ENCODE measurements around the gene FAAH2. TPM values are rescaled to one million over a fixed set of nuclear protein-coding genes. Genes with fewer than 3 reads are reported as not detected.

FAAH2 gene
- total and polyA plus RNA-seq, 4 donors, result 0.52 to 1.7 TPM; not detected in 2

GRCh38 chrX:57516491-57516890, 230.0 kb downstream of the FAAH2 start:
- WGBS, 2 donors, result 64 to 86% methylated on average over 5 of the region's 5 CpGs
- DNase-seq, result no peak
- Histone ChIP-seq H3K4me3 (ENCODE audit: low read length in 2 of 2) (no peak overlapping the region), H3K27ac (ENCODE audit: low read depth in 1 of 2, low read length in 2 of 2) (no peak overlapping the region), H3K36me3 (ENCODE audit: control insufficient read depth in 1 of 2, insufficient read depth in 2 of 2, low read length in 1 of 2) (no peaks in the 10 kb centered on the region), H3K4me1 (ENCODE audit: control insufficient read depth in 1 of 2, insufficient read depth in 2 of 2, low read length in 2 of 2) (no peaks in the 10 kb centered on the region), H3K9me3 (ENCODE audit: control insufficient read depth, low read length) (no peaks in the 10 kb centered on the region), H3K27me3 (ENCODE audit: control insufficient read depth in 1 of 2, insufficient read depth in 2 of 2, low read length in 1 of 2) (no peaks in the 10 kb centered on the region)
- intact Hi-C loops (cut with DNase I), result no loop called here
- ATAC-seq (ENCODE audit: low FRiP score), result no peak

- intact Hi-C loops (cut with DNase I), result no loop called here
- WGBS, 2 donors, result 54 to 56% methylated on average over 2 of the region's 2 CpGs
- no peaks in the 10 kb centered on the region for H3K27me3 ChIP-seq (ENCODE audit: control insufficient read depth in 1 of 2, insufficient read depth in 2 of 2, low read length in 1 of 2)
Observed at GRCh38 chrX:57519578-57520118, 233.1 kb downstream of the FAAH2 start.

GRCh38 chrX:57528670-57529255, 242.3 kb downstream of the FAAH2 start:
- Histone ChIP-seq H3K4me3 (ENCODE audit: low read length in 2 of 2) (no peak overlapping the region), H3K27me3 (ENCODE audit: control insufficient read depth in 1 of 2, insufficient read depth in 2 of 2, low read length in 1 of 2) (no peaks in the 10 kb centered on the region), H3K9me3 (ENCODE audit: control insufficient read depth, low read length) (no peaks in the 10 kb centered on the region), H3K27ac (ENCODE audit: low read depth in 1 of 2, low read length in 2 of 2) (no peak overlapping the region), H3K4me1 (ENCODE audit: control insufficient read depth in 1 of 2, insufficient read depth in 2 of 2, low read length in 2 of 2) (no peaks in the 10 kb centered on the region), H3K36me3 (ENCODE audit: control insufficient read depth in 1 of 2, insufficient read depth in 2 of 2, low read length in 1 of 2) (no peaks in the 10 kb centered on the region)
- intact Hi-C loops (cut with DNase I), result no loop called here
- ATAC-seq (ENCODE audit: low FRiP score) (no peak), DNase-seq (no peak)
- WGBS, 2 donors, result 38 to 63% methylated on average over 1 of the region's 1 CpG

More at GRCh38 chrX:57519578-57520118, 233.1 kb downstream of the FAAH2 start:
- H3K9me3 ChIP-seq (ENCODE audit: control insufficient read depth, low read length), result no peaks in the 10 kb centered on the region
- no peaks in the 10 kb centered on the region for H3K4me1 ChIP-seq (ENCODE audit: control insufficient read depth in 1 of 2, insufficient read depth in 2 of 2, low read length in 2 of 2)
- DNase-seq, result no peak
- no peak overlapping the region for H3K27ac ChIP-seq (ENCODE audit: low read depth in 1 of 2, low read length in 2 of 2)
- H3K36me3 ChIP-seq (ENCODE audit: control insufficient read depth in 1 of 2, insufficient read depth in 2 of 2, low read length in 1 of 2), result no peaks in the 10 kb centered on the region
- no peak overlapping the region for H3K4me3 ChIP-seq (ENCODE audit: low read length in 2 of 2)
- no peak for ATAC-seq (ENCODE audit: low FRiP score)

Other genes with a start within 250 kb of the FAAH2 start
- 10 to 100 TPM; 11.0 to 12.2 TPM for gene SPIN2B, start 165.2 kb upstream of the FAAH2 start, total RNA-seq
- 10 to 100 TPM in 1 of 2 donors, 1 to 10 TPM in 1; 6.6 to 16.2 TPM for gene SPIN2B, start 165.2 kb upstream of the FAAH2 start, polyA plus RNA-seq
- gene SPIN2A, start 149.3 kb upstream of the FAAH2 start, total RNA-seq, result 1 to 10 TPM; 1.5 to 2.4 TPM
- 1 to 10 TPM in 1 of 2 donors, not detected in 1; 1.2 TPM for gene SPIN2A, start 149.3 kb upstream of the FAAH2 start, polyA plus RNA-seq